NK-92 treated with Interleukin-12 subunit alpha and Interleukin-12 subunit beta, amount 100 ng/mL, for 24 hours (cell line): ENCODE measurements around the gene ZG16.
"Not testable (repeated sequence)": the region's sequence is repeated elsewhere in the genome, so short reads cannot be mapped to it uniquely, and the experiment has no call there.

Experiments used
- DNase-seq: peaks from one replicate; lab custom pipeline; 2025; lab: John Stamatoyannopoulos, UW

ZG16 gene

GRCh38 chr16:29748760-29749149 is 29.3 kb upstream of the ZG16 start:
- not testable (repeated sequence) for DNase-seq

DNA sequence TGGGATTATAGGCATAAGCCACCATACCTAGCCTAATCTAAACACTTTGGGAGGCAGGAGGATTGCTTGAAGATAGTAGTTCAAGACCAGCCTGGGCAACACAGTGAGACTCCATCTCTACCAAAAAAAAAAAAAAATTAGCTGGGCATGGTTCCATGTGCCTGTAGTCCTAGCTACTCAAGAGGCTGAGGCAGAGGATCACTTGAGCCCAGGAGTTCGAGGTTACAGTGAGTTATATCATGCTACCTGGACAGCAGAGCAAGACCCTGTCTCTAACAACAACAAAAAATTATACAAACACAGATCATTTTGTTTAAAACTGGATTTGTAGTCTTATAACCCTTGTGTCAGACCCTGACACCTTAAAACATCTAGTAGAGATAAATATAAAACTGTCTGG is 24.5 kb upstream of the ZG16 start:
- no peak for DNase-seq

DNA sequence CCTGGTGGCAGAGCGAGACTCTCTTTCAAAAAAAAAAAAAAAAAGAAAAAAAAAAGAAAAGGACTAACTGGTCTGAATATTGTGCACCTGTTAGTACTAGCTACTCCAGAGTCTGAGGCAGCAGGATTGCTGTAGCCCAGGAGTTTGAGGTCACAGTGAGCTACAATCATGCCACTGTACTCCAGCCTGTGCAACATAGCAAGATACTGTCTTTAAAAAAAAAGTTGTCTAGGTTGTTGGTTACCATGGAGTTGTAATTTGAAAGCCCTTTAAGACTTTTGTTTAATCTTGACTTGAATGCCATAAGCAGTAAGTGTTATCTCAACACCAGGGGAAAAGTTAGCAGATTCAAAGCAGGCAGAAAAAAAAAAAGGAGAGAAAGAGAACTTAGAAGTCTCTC is 21.4 kb upstream of the ZG16 start:
- DNase-seq = no peak

GRCh38 chr16:29757086-29757485 is 21.0 kb upstream of the ZG16 start:
- not testable (repeated sequence) for DNase-seq

- no peak for DNase-seq
Observed at GRCh38 chr16:29757950-29758466, 20.0 kb upstream of the ZG16 start.

DNA sequence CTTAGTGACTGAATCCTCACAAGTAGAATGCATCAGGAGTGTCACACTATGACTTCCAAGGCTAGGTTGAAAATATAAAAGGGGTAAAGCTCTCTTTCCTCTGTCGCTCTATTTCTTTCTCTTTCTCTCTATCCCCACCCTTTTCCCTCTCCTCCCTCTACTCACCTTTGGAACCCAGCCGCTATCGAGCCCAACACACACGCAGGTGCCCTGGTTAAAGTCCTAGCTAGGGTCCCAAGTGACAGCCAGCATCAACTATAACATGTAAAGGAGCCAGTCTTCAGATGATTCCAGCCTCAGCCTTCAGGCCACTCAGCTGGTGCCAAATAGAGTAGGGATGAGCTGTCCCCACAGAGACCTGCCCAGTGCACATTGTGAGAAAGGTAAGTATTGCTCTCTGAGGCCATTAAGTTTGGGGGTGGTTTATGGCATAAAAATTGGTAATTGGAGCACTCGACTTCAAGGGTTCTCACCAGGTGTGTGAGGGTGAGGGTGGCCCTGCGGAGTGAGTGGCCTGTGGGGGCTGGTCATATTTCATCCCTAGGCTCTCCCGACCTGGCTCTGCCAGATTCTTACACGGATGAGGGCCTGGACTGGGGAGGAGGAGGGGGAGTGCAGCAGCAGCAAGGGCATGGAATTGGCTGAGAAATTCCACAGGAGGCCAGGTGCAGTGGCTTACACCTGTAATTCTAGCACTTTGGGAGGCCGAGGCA is 17.3 kb upstream of the ZG16 start:
- DNase-seq = no peak

- not testable (repeated sequence) for DNase-seq
Observed at GRCh38 chr16:29761280-29761651, 16.8 kb upstream of the ZG16 start.

- no peak for DNase-seq
Observed at GRCh38 chr16:29761882-29762281, 16.2 kb upstream of the ZG16 start.

GRCh38 chr16:29763326-29763725 is 14.7 kb upstream of the ZG16 start:
- no peak for DNase-seq

DNA sequence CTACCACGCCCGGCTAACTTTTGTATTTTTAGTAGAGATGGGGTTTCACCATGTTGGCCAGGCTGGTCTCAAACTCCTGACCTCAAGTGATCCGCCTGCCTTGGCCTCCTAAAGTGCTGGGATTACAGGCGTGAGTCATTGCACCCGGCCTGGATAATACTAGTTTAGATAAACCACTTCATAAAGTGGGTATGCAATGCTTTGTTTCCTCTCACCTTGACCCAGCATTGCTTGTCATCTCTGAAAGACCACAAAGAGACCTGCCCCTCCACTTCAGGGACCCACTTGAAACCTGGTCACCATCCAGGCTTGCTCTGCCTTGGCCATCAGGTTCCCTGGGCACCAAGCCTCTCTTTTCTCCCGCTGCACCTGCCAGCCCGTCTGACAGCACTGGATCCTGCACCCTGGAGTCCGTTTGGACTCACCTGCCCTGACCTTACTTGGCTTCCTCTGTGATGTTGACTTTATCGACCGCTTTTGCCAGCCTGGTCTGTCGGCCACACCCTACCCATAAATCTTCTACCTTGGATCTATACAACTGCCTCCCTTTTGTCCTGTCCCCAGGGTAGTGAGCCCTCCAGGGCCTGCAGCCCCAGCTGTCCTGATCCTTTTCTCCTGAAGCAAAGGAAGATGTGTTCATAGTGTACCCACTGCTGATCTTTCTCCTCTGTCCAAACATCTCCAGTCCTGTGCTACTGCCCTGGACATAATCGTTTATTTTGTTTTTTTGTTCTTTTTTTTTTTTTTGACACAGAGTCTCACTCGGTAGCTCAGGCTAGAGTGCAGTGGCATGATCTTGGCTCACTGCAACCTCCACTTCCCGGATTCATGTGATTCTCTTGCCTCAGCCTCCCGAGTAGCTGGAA is 12.7 kb upstream of the ZG16 start:
- no peak for DNase-seq

GRCh38 chr16:29766571-29766970 is 11.5 kb upstream of the ZG16 start:
- DNase-seq = no peak

DNA sequence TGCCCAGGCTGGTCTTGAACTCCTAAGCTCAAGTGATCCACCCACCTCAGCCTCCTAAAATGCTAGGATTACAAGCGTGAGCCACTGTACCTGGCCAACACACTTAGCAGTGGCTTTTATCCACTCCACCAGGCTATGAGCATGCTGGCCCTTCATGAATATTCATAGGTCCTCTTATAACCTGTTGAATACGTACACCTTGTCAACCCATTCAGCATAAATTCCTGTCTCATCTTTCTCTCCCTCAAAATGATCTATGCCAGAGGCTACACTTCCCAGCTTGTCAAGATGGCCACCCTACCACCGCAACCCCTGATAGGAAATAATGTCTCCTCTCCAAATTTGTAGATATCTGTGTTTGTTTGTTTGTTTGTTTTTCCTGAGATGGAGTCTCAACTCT is 11.0 kb upstream of the ZG16 start:
- no peak for DNase-seq

GRCh38 chr16:29769507-29769906 is 8.5 kb upstream of the ZG16 start:
- no peak for DNase-seq

- no peak for DNase-seq
Observed at GRCh38 chr16:29770250-29770929, 7.7 kb upstream of the ZG16 start.

- DNase-seq = not testable (repeated sequence)
Observed at GRCh38 chr16:29772330-29772729, 5.7 kb upstream of the ZG16 start.

DNA sequence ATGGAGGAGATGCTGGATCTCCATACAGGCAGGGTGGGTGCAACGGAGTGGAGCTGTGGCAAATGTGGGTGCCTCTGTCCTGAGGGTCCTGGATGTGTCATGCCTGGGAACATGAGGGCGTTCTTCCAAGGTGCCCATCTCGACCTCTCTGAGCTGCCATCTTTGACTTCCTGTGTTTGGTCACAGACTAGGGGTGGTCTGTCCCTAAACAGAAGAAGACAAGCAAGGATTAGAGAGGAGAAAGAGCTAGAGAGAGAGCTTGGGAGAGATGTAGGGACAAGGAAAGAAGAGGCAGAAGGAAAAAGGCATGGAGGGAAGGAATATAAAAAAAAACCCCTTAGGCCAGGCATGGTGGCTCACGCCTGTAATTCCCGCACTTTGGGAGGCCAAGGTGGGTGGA is 3.3 kb upstream of the ZG16 start:
- no peak for DNase-seq

- DNase-seq = no peak
Observed at GRCh38 chr16:29775742-29776408, 2.2 kb upstream of the ZG16 start.

DNA sequence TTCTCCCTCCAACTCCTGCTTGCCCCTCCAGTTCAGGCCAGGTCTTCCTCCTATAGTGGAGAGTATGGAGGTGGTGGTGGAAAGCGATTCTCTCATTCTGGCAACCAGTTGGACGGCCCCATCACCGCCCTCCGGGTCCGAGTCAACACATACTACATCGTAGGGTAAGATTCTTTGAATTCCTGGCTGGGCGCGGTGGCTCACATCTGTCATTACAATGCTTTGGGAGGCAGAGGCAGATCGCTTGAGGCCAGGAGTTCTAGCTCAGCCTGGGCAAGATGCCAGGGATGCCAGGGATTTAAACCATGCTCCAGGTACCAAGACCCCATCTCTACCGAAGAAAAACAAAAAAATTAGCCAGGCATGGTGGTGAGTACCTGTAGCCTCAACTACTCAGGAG is 1.4 kb downstream of the ZG16 start:
- DNase-seq = no peak

DNA sequence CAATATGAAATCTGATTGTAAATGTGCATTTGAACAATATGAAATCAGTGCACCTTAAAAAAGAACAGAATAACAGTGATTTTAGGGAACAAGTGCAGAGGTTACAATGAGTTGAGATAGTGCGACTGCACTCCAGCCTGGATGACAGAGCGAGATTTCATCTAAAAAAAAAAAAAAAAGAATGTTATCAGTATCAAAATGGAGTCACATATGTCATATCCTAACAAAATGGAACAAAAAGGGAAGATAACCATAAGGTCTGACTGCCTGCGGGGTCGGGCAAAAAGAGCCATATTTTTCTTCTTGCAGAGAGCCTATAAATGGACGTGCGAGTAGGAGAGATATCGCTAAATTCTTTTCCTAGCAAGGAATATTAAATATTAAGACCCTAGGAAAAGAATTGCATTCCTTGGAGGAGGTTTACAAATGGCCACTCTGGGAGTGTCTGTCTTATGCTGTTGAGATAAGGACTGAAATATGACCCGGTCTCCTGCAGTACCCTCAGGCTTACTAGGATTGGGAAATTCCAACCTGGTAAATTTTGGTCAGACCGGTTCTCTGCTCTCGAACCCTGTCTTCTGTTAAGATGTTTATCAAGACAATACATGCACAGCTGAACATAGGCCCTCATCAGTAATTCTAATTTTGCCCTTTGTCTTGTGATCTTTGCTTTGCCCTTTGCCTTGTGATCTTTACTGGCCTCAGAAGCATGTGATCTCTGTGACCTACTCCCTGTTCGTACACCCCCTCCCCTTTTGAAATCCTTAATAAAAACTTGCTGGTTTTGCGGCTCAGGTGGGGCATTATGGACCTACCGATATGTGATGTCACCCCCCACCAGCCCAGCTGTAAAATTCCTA is 5.3 kb downstream of the ZG16 start:
- DNase-seq = not testable (repeated sequence)

DNA sequence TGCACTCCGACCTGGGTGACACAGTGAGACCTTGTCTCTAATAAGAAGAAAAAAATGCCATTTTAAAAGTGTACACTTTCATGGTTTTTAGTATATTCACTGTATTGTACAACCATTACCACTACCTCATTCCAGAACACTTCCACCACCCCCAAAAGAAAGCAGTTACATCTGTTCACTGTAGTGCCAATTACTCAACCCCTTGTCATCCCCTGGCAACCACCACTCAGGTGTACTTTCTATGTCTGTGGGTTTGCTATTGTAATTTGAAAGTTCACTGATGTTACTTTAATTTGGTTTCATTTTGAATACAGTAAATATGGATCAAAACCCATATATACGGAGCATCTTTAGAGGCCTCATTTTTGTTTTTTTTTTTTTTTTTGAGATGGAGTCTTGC is 6.1 kb downstream of the ZG16 start:
- DNase-seq = no peak

- no peak for DNase-seq
Observed at GRCh38 chr16:29784901-29785500, 6.9 kb downstream of the ZG16 start.
